AG10803 (cell line): ENCODE measurements around the gene WHAMM.

Experiments
- DNase-seq: peaks from one replicate; pipeline ENCODE4 v3.0.0; 2010; ENCODE audit warnings: low read depth
- H3K4me3 ChIP-seq: 2 replicates; pipeline ENCODE4 v1.5.1; 2011; ENCODE audit warnings: mild to moderate bottlenecking, low read length, control low read depth
- CTCF ChIP-seq: conservative IDR thresholded peaks from 2 replicates; pipeline ENCODE4 v1.5.1; 2011; ENCODE audit warnings: mild to moderate bottlenecking, low read length, control low read depth, inconsistent platforms

The WHAMM gene

GRCh38 chr15:82878325-82878724 is 68.9 kb downstream of the WHAMM start:
- H3K4me3 ChIP-seq: no peak overlapping the region
- no peak for TF ChIP-seq CTCF
- DNase-seq: no peak

- TF ChIP-seq CTCF: no peak
- H3K4me3 ChIP-seq: no peak overlapping the region
- DNase-seq: no peak
These were observed 71.3 kb downstream of the WHAMM start for GRCh38 chr15:82880704-82881103.

GRCh38 chr15:82881747-82882146 is 72.3 kb downstream of the WHAMM start:
- TF ChIP-seq CTCF: no peak
- no peak overlapping the region for H3K4me3 ChIP-seq
- no peak for DNase-seq

GRCh38 chr15:82882273-82882928 is 73.0 kb downstream of the WHAMM start:
- no peak for TF ChIP-seq CTCF
- no peak overlapping the region for H3K4me3 ChIP-seq
- DNase-seq: no peak
